ENCODE results near the gene GLYR1.

- TF ChIP-seq CTCF (IDR thresholded peaks at IDR 0.05; ENCODE audit: poor library complexity) (no peak), EZH2 (IDR thresholded peaks at IDR 0.05; ENCODE audit: borderline replicate concordance) (no peak), EZH2phosphoT487 (IDR thresholded peaks at IDR 0.05; ENCODE audit: low read depth, severe bottlenecking, unreplicated experiment) (no peak)
Measured at GRCh38 chr16:4855371-4855770, 8.3 kb upstream of the GLYR1 start.
